Pancreas (tissue), 10 donors: ENCODE measurements around the gene EIF2B1. TPM values are rescaled to one million over a fixed set of nuclear protein-coding genes. Genes with fewer than 3 reads are reported as not detected.

Source experiments
- ATAC-seq, 4 donors: fragments of 200-7000 bp; cut with Tn5 transposase; one replicate each; pipeline versions ENCODE4 v1.8.0 to v1.9.1; 2020; ENCODE audit warnings: mild to moderate bottlenecking in 4 of 4, moderate library complexity in 4 of 4
- DNase-seq, 6 donors: peaks; one replicate each; pipeline ENCODE4 v3.0.0-alpha.2; 2020
- FAIRE-seq: peaks from 2 replicates; lab custom pipeline; 2012; peaks lifted over from hg19 to GRCh38; lab: Jason Lieb, UNC
- H3K27ac ChIP-seq, 4 donors: fragments of 200-600 bp; sonication (generic); 1 replicate in 3 of 4; 2 replicates in 1 of 4; pipeline versions ENCODE4 v1.5.0 to v1.8.0; 2020
- H3K27me3 ChIP-seq, 4 donors: fragments of 200-600 bp; one replicate each; pipeline ENCODE4 v1.8.0; 2021
- H3K36me3 ChIP-seq, 3 donors: fragments of 200-600 bp; sonication (generic) in 1 of 3; one replicate each; pipeline versions ENCODE4 v1.5.0 to v1.8.0; 2020 to 2021
- H3K4me1 ChIP-seq, 3 donors: fragments of 200-600 bp; one replicate each; pipeline ENCODE4 v1.8.0; 2021
- H3K4me3 ChIP-seq, 4 donors: fragments of 200-600 bp; sonication (generic) in 2 of 4; one replicate each; pipeline versions ENCODE4 v1.5.0 to v1.8.0; 2020 to 2021
- H3K9me3 ChIP-seq, 4 donors: fragments of 200-600 bp; one replicate each; pipeline ENCODE4 v1.8.0; 2021
- WGBS, 2 donors: extraction: QIAGEN DNeasy Blood & Tissue Kit; methylation state at CpG; one replicate each; pipeline ENCODE4 v1.1.7; 2013; 5-methylcytosine and 5-hydroxymethylcytosine counted together
- intact Hi-C, 3 donors: fragments of 100-400 bp; cut with DNase I; formaldehyde crosslinking; loops; one replicate each; pipeline versions ENCODE4 v1.11.1 to v1.14.2; 2022
- polyA plus RNA-seq, 2 donors: library from polyadenylated mRNA; stranded (reverse); fragments of 200-250 nt; gene quantifications; one replicate each; pipeline ENCODE4 v1.2.3, GENCODE V29; 2013
- total RNA-seq, 6 donors: library from RNA; stranded (reverse); fragmentation: NEBNext Ultra II Directional in 4 of 6; extraction: Animal tissue kit (Norgen Biotek cat#: 25700) in 4 of 6; gene quantifications; one replicate each; pipeline versions ENCODE4 v1.2.1 to v1.2.4, GENCODE V29; 2021 to 2023
- TF ChIP-seq, protein P1 (sequence below), 4 donors: fragments of 200-600 bp; sonication (generic) in 3 of 4; IDR thresholded peaks; one replicate each; pipeline versions ENCODE4 v1.5.0 to v1.8.0; 2021; ENCODE audit warnings: antibody characterized with exemption in 4 of 4
- donor health status: healthy with polysubstance abuse.
- donor health status: DM: no; HTN: no; CAD: no; lungs with moderate emphysema.
- donor health status: DM: no; HTN: no; CAD: no.
- donor health status: control.
- donor health status: control.
- donor health status: Bipolar disorder and iron deficiency.
- donor health status: DM: yes; HTN: yes; CAD: no.
- donor health status: DM: no; HTN: no; CAD: no.
- donor health status: DM: no; HTN: no; CAD: no.
- donor health status: DM: yes; HTN: yes; CAD: no.

EIF2B1 gene
- total and polyA plus RNA-seq, 8 donors, result 15.6 to 28.6 (median 22.8) TPM

DNA sequence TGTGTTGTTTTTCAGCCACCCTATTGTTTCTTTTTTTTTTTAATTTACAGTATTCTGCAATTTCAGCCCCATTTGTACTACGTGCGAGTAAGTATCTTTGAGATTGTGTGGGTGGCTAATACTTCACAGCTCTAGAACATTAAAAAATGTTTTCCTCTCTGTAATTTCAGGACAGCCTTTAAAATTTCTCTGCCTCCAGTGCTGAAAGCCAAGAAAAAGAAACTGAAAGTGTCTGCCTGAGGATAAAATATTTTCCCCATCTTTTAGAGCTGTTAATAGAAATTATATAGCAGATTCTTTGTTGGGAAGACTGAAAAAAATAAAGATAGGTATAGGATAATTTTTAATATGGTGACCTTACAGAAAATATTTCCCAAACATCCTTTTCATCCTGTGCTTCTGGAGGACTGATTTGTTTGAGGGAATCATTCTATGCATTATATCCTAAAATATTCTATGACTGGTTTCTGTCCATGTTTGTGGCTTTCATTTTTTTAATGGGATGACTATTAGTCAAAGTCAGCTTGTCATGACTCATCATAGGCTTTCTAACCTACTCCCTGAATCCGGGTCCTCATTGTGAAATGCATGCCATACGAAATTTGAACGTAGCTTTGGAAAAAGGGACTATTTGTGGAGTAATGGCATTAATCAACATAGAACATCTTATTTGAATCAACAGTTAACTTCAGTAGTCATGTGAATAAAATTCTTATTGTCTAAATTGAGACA, 26.7 kb upstream of the EIF2B1 start:
- FAIRE-seq, result no peak
- no peak overlapping the region for H3K27ac ChIP-seq
- H3K4me3 ChIP-seq, result no peak overlapping the region
- H3K4me1 ChIP-seq, result no peaks in the 10 kb centered on the region
- WGBS, 2 donors, result 87 to 89% methylated on average over 5 of the region's 5 CpGs
- TF ChIP-seq, protein P1, sequence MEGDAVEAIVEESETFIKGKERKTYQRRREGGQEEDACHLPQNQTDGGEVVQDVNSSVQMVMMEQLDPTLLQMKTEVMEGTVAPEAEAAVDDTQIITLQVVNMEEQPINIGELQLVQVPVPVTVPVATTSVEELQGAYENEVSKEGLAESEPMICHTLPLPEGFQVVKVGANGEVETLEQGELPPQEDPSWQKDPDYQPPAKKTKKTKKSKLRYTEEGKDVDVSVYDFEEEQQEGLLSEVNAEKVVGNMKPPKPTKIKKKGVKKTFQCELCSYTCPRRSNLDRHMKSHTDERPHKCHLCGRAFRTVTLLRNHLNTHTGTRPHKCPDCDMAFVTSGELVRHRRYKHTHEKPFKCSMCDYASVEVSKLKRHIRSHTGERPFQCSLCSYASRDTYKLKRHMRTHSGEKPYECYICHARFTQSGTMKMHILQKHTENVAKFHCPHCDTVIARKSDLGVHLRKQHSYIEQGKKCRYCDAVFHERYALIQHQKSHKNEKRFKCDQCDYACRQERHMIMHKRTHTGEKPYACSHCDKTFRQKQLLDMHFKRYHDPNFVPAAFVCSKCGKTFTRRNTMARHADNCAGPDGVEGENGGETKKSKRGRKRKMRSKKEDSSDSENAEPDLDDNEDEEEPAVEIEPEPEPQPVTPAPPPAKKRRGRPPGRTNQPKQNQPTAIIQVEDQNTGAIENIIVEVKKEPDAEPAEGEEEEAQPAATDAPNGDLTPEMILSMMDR (IDR thresholded peaks at IDR 0.05), result no peak
- H3K9me3 ChIP-seq, result no peaks in the 10 kb centered on the region
- no peak for ATAC-seq
- no peak for DNase-seq
- intact Hi-C loops, result no loop called here
- peaks cover 0 to 10% (median 9%) of the 10 kb centered on the region in 3 donors for H3K36me3 ChIP-seq
- H3K27me3 ChIP-seq, result no peaks in the 10 kb centered on the region

DNA sequence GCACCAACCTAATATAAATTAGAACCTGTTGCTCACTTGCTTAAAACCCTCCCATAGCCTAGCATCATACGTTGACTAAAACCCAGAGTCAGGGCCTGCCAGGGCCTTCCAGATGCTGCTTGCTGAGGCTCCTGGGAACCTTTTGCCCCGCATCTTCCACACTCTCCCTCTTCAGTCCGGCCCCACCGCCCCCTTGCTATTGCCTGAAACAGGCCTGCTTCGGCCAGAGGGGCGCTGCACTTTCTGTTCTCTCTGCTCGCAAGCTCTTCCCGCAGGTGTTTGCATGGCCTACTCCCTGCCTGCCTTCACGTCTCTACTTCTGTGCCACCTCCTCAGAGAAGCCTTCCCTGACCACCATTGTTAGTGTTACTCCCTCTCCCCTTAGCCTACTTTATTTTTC, 23.7 kb upstream of the EIF2B1 start:
- Histone ChIP-seq H3K4me3 (no peak overlapping the region), H3K27ac (no peak overlapping the region), H3K36me3 (peaks cover 0 to 14% (median 9%) of the 10 kb centered on the region in 3 donors), H3K4me1 (no peaks in the 10 kb centered on the region), H3K27me3 (no peaks in the 10 kb centered on the region), H3K9me3 (no peaks in the 10 kb centered on the region)
- TF ChIP-seq, protein P1 (IDR thresholded peaks at IDR 0.05), result no peak
- 92 to 95% methylated on average over 9 of the region's 9 CpGs for WGBS, 2 donors
- FAIRE-seq (no peak), DNase-seq (no peak), ATAC-seq (no peak)
- intact Hi-C loops, result no loop called here

DNA sequence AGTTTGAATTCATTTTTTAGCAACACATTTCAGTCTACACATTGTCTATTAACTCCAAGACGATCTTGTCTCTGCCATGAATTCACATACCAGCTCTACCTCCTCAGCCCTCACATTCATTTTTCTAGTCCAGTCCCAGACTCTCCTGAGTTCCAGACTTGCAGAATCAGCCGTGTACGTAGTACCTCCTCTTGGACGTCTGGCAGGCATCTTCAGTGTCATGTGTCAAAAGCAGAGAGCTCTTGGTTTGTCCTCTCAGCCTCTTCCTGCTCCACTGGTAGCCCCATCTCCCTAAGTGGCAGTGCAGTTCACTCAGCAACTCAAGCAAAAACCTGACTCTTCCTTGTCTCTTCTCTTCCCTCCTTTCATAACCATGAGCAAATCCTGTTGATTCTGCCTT, 22.9 kb upstream of the EIF2B1 start:
- no peak for FAIRE-seq

DNA sequence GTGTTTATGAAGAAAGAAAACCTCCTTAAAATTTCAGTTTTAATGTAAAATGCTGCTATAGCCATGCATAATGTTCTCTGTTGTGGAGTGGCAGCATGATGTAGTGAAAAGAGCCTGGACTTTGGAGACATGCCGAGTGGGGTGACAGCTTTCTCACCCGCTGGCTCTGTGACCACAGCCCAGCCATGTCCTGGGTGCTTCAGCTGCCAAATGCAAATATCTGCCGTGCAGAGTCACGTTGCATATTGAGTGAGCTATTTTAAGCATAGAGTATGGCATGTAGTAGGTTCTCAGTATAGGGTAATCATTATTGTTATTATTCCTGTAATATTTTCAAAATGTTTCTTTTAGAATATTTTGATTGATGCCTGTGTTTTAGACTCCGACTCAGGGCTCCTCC, 21.9 kb upstream of the EIF2B1 start:
- WGBS, 2 donors, result 79 to 88% methylated on average over 5 of the region's 5 CpGs
- intact Hi-C loops, result no loop called here
- FAIRE-seq (no peak), DNase-seq (no peak), ATAC-seq (no peak)
- peaks cover 0 to 19% (median 9%) of the 10 kb centered on the region in 3 donors for H3K36me3 ChIP-seq
- no peak overlapping the region for H3K27ac ChIP-seq
- no peaks in the 10 kb centered on the region for H3K27me3 ChIP-seq
- H3K4me1 ChIP-seq, result no peaks in the 10 kb centered on the region
- TF ChIP-seq, protein P1 (IDR thresholded peaks at IDR 0.05), result no peak
- H3K4me3 ChIP-seq, result no peak overlapping the region
- H3K9me3 ChIP-seq, result no peaks in the 10 kb centered on the region

More for the DNA sequence above, 22.9 kb upstream of the EIF2B1 start:
- DNase-seq (no peak), ATAC-seq (no peak)
- Histone ChIP-seq H3K27ac (no peak overlapping the region), H3K36me3 (peaks cover 0 to 19% (median 9%) of the 10 kb centered on the region in 3 donors), H3K27me3 (no peaks in the 10 kb centered on the region), H3K9me3 (no peaks in the 10 kb centered on the region), H3K4me3 (no peak overlapping the region), H3K4me1 (no peaks in the 10 kb centered on the region)
- intact Hi-C loops, result no loop called here
- TF ChIP-seq, protein P1 (IDR thresholded peaks at IDR 0.05), result no peak
- 80 to 81% methylated on average over 4 of the region's 4 CpGs for WGBS, 2 donors

DNA sequence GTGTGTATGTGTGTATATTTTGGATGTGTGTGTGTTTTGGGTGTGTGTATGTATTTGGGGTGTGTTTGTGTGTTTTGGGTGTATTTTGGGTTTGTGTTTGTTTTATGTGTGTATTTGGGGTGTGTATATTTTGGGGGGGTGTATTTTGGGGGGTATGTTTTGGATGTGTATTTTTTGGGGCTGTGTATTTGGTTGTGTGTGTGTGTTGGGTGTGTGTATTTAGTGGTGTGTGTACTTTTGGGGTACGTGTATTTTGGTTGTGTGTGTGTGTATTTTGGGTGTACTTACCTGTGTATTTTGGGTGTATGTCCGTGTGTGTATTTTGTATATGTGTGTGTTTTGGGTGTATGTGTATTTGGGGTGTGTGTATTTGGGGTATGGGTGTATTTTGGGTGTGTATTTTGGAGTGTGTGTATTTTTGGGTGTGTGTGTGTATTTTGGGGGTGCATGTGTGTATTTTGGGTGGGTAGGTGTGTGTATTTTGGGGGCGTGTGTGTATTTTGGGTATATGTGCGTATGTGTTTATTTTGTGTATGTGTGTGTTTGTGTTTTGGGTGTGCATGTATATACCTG, 20.7 kb upstream of the EIF2B1 start:
- Histone ChIP-seq H3K4me3 (no peak overlapping the region), H3K27ac (no peak overlapping the region), H3K9me3 (no peaks in the 10 kb centered on the region), H3K4me1 (no peaks in the 10 kb centered on the region), H3K36me3 (peaks cover 0 to 14% (median 4%) of the 10 kb centered on the region in 3 donors), H3K27me3 (no peaks in the 10 kb centered on the region)
- FAIRE-seq (no peak), DNase-seq (no peak), ATAC-seq (no peak)
- TF ChIP-seq, protein P1 (IDR thresholded peaks at IDR 0.05), result no peak
- intact Hi-C loops, result no loop called here
- 84% methylated on average over 4 of the region's 4 CpGs for WGBS, 2 donors
